SK-N-SH (cell line): Measurements from ENCODE around the gene VN1R5. TPM values are rescaled to one million over a fixed set of nuclear protein-coding genes. Genes with fewer than 3 reads are reported as not detected.

ENCODE experiments used
- polyA plus RNA-seq, 3 experiments: library from polyadenylated mRNA; depleted of rRNA; stranded (reverse); fragments of >200 nt; gene quantifications; 2 replicates each; pipeline ENCODE4 v1.2.3, GENCODE V29; 2012
- small RNA-seq, 7 experiments: library from RNA; depleted of rRNA; stranded (forward); fragments of <200 nt; gene quantifications; one replicate each; pipeline ENCODE3, GENCODE V24; 2012

Gene VN1R5
- polyA plus RNA-seq, 1 of the 3 experiments (the other 2 are of a cell fraction): not detected

Small RNA genes lying within 50 kb of the gene (small RNA-seq; reads per million reads assigned to genes)
- 0 reads per million in 7 experiments for gene RF00019

Other genes starting within 250 kb of the VN1R5 start
- 3.0 and 3.2 TPM in 2 replicates for gene ZNF695, start 248.0 kb upstream of the VN1R5 start, polyA plus RNA-seq (2012; rRNA removed)
- gene ZNF670, start 177.3 kb upstream of the VN1R5 start, polyA plus RNA-seq (2012; rRNA removed): 0.84 and 1.4 TPM in 2 replicates
- 3.3 and 3.7 TPM in 2 replicates for gene ZNF669, start 151.7 kb upstream of the VN1R5 start, polyA plus RNA-seq (2012; rRNA removed)
- gene ZNF124, start 84.1 kb upstream of the VN1R5 start, polyA plus RNA-seq (2012; rRNA removed): 2.7 and 3.8 TPM in 2 replicates
- gene ZNF496, start 75.8 kb downstream of the VN1R5 start, polyA plus RNA-seq (2012; rRNA removed): 23.2 and 27.5 TPM in 2 replicates
- gene NLRP3, start 160.1 kb downstream of the VN1R5 start, polyA plus RNA-seq (2012; rRNA removed): 0.62 and 0.87 TPM in 2 replicates
- not detected in 2 replicates for gene OR2B11, start 202.0 kb downstream of the VN1R5 start, polyA plus RNA-seq (2012; rRNA removed)